Measurements from ENCODE around the gene ZFAND5. TPM values are rescaled to one million over a fixed set of nuclear protein-coding genes. Genes with fewer than 3 reads are reported as not detected.
A peak's percentile ranks its signal among the peaks of the same experiment; 100 is the strongest.

Gene ZFAND5
- polyA plus RNA-seq, 1 of the 3 experiments (the other 2 are of a cell fraction), result 58.8 TPM

GRCh38 chr9:72386186-72386585 is 21.2 kb upstream of the ZFAND5 start:
- no peak overlapping the region for H3K4me2 ChIP-seq
- H3K4me3 ChIP-seq (ENCODE audit: low read depth in 2 of 2, low read length in 1 of 2), result no peak overlapping the region
- POLR2A ChIA-PET, result no interaction called here
- H3K36me3 ChIP-seq (replicated peaks in 1 of 2; ENCODE audit: control insufficient read depth in 1 of 2, insufficient read depth in 2 of 2, low read length in 1 of 2), result no peaks in the 10 kb centered on the region
- CTCF ChIA-PET, result interaction anchor here (1.7 kb wide), 1 partner anchor 115 kb away, joined by 3 read pairs; no protein-coding TSS in a partner anchor
- no peaks in the 10 kb centered on the region for H3K79me2 ChIP-seq (ENCODE audit: insufficient read depth)
- H3K9me2 ChIP-seq, result no peaks in the 10 kb centered on the region
- no peaks in the 10 kb centered on the region for H4K20me1 ChIP-seq (ENCODE audit: insufficient read depth)
- H3K9me3 ChIP-seq, result no peaks in the 10 kb centered on the region
- no peak overlapping the region for H3K27ac ChIP-seq (ENCODE audit: low read depth in 2 of 2, low read length in 1 of 2)
- H3K9ac ChIP-seq, result no peak overlapping the region
- TF ChIP-seq ZBTB33 (IDR thresholded peaks at IDR 0.05; ENCODE audit: borderline replicate concordance, low read depth) (no peak), CTCF (IDR thresholded peaks at IDR 0.05) (no peak), EP300 (IDR thresholded peaks at IDR 0.05; ENCODE audit: borderline replicate concordance in 1 of 2, low read depth in 1 of 2, low read length in 1 of 2) (no peak), NRF1 (IDR thresholded peaks at IDR 0.05; ENCODE audit: low read depth, low read length) (no peak), PBX3 (IDR thresholded peaks at IDR 0.05) (no peak)
- no peak for DNase-seq
- H3K4me1 ChIP-seq (ENCODE audit: control insufficient read depth in 1 of 2, insufficient read depth in 2 of 2, low read depth in 1 of 2, low read length in 1 of 2), result no peaks in the 10 kb centered on the region
- WGBS (ENCODE audit: low lambda C conversion rate), result 38% methylated on average over 1 of the region's 1 CpG
- H3K27me3 ChIP-seq (ENCODE audit: insufficient read depth), result peaks cover 7% of the 10 kb centered on the region; the same call in 1 of the 2 replicates
- no peaks in the 10 kb centered on the region for H3F3A ChIP-seq (replicated peaks; ENCODE audit: insufficient read depth)
- H2AFZ ChIP-seq (ENCODE audit: low read depth), result no peak overlapping the region

GRCh38 chr9:72384710-72385485 is 19.9 kb upstream of the ZFAND5 start:
- Histone ChIP-seq H3K36me3 (replicated peaks in 1 of 2; ENCODE audit: control insufficient read depth in 1 of 2, insufficient read depth in 2 of 2, low read length in 1 of 2) (no peaks in the 10 kb centered on the region), H2AFZ (ENCODE audit: low read depth) (peak overlapping the region; percentile 0; the same call in 1 of the 2 replicates), H3K9me2 (no peaks in the 10 kb centered on the region), H3K4me3 (ENCODE audit: low read depth in 2 of 2, low read length in 1 of 2) (no peak overlapping the region), H3K4me1 (ENCODE audit: control insufficient read depth in 1 of 2, insufficient read depth in 2 of 2, low read depth in 1 of 2, low read length in 1 of 2) (no peaks in the 10 kb centered on the region), H3K9me3 (no peaks in the 10 kb centered on the region), H3K27me3 (ENCODE audit: insufficient read depth) (no peaks in the 10 kb centered on the region), H3K9ac (no peak overlapping the region), H3K79me2 (ENCODE audit: insufficient read depth) (no peaks in the 10 kb centered on the region), H3K27ac (ENCODE audit: low read depth in 2 of 2, low read length in 1 of 2) (peak overlapping the region in 1 of 2 experiments; percentile 45; a peak in 2 of 4 replicates), H4K20me1 (ENCODE audit: insufficient read depth) (no peaks in the 10 kb centered on the region), H3K4me2 (0 out of 2 replicates have a peak overlapping the region, but pooled peaks have one; percentile 3), H3F3A (replicated peaks; ENCODE audit: insufficient read depth) (no peaks in the 10 kb centered on the region)
- WGBS (ENCODE audit: low lambda C conversion rate), result 24% methylated on average over 5 of the region's 5 CpGs
- DNase-seq, result no peak
- POLR2A ChIA-PET, result no interaction called here
- TF ChIP-seq SMC3 (IDR thresholded peaks at IDR 0.05; ENCODE audit: low read depth, low read length) (no peak), FOSL2 (IDR thresholded peaks at IDR 0.05; ENCODE audit: borderline replicate concordance, low read depth) (peak; percentile 2; the same call in 1 of the 2 replicates)
- CTCF ChIA-PET, result interaction anchor here (0.6 kb wide), 1 partner anchor 460 kb away, joined by 3 read pairs; no protein-coding TSS in a partner anchor
